Cortex of kidney (tissue), 1 donor: ENCODE data around the gene SULT6B1.

Experiments
- DNase-seq: peaks from one replicate; lab custom pipeline; 2025; lab: John Stamatoyannopoulos, UW

The SULT6B1 gene

DNA sequence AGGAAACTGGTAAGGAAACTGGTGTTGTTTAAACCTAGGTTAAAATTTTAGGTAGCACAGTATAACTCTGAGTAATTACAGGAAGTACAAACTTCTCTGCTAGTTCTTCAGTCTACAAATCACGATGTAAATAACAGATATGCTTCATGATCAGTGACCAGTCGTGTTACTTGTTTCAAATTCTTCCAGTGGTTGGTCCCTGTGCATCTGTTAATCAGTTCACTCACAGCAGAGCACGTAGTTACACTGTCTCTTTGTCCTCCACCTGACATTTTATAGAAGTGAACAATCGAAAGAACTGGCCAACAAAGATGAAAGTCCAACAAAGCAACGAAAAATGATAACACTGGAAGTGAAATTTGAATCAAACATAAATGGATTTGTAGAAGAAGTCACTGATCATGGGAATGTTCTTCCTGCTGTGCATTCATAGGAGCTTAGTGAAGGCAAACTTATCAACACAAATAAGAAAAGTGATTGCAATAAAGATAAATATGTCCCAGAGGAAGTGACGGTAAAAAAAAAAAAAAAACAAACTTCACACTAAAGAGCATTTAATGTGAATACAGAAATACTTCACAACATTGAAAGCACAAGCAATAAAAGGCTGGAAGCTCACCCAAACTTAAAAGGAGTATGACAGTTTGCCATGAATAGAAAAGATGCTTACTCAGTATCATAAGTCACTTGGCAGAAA, 38.7 kb downstream of the SULT6B1 start:
- no peak for DNase-seq

DNA sequence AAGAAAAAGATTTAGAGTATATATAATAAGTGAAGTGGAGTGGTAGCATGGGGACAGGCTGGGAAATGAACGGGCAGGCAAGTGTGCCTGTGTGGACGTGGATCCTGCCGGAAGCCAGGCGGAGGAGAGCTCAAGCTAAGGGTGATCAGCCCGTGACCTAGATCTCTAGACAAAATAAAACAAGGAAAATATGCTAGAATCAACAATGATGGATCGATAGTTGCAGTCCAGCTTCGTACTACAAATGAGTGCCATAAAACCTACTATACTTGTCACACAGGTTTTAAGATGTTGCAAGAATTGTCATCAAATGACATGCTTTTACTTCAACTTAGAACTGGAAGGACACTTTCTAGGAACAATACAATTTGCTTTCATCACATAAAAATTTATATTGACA, 40.1 kb downstream of the SULT6B1 start:
- DNase-seq: no peak

DNA sequence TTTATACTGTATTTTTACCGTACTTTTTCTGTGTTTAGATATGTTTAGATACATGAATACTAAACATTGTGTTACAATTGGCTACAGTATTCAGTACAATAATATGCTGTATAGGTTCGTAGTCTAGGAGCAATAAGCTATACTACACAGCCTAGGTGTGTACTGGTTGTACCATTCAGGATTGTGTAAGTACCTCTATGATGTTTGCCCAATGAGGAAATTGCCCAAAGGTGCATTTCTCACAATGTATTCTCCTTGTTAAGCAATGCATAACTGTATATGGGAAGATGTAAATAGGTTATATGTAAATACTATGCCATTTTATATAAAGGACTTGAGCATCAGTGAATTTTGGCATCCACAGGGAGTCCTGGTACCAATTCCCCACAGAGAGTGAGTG, 42.4 kb downstream of the SULT6B1 start:
- no peak for DNase-seq

DNA sequence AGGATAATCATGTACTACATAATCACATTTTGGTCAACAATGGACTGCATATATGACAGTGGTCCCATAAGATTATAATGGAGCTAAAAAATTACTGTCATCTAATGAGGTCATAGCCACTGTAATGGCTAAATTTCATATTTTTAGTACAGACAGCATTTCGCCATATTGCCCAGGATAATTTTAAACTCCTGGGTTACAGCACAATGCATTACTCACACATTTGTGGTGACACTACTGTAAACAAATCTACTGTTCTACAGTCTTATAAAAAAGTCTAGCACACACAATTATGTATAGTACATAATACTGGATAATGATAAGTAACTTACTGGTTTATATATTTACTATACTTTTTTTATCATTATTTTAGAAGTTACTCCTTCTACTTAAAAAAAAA, 44.5 kb downstream of the SULT6B1 start:
- no peak for DNase-seq

DNA sequence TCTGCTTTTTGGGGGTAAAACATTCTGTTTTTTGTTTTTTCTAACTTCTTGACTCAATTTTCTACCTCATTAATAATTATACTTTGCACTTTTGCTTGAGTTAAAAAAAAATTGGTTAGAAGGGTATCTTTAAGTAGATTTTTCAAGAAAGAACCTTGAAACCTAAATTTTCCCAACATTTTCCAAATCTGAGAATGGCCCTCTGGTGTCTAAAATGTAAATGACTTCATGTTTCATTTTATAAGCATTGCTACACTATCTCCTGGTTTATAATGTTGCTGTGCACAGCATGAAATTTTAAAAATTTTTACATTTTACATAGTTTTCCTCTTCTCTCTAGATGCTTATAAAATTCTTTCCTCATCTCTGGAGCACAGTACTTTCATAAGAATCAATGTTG, 45.9 kb downstream of the SULT6B1 start:
- no peak for DNase-seq

DNA sequence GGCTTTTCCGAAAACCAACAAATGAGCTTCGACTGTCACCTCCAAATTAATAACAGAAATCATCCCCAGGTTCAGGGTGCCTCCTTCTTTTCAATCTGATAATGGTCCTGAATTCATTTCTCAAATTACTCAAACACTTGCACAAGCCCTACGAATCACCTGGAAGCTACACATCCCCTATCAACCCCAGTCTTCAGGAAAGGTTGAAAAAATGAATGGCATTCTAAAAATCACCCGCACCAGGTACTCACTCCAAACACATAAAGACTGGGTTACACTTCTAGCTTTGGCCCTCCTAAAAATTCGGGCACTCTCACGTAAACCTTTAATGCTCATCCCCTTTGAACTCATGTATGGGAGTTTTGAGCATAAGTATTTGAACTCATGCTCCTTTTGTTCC, 55.6 kb downstream of the SULT6B1 start:
- no peak for DNase-seq

DNA sequence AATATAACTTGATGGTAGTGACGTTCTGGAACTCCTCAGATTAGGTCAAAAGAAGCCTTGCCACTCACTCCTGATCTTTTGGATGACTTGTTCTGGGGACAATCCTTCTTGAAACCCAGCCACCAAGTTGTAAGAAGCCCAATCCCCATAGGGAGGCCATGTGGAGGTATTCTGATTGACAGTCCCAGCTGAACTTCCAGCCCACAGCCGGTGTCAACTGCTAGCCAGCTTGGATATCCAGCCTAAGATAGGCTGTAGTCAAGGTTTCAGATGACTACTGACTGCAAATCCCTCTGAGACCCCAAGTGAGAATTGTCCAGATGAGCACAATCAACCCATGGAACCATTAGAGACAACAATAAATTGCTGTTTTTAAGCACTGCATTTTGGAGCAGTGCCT, 63.1 kb downstream of the SULT6B1 start:
- no peak for DNase-seq

DNA sequence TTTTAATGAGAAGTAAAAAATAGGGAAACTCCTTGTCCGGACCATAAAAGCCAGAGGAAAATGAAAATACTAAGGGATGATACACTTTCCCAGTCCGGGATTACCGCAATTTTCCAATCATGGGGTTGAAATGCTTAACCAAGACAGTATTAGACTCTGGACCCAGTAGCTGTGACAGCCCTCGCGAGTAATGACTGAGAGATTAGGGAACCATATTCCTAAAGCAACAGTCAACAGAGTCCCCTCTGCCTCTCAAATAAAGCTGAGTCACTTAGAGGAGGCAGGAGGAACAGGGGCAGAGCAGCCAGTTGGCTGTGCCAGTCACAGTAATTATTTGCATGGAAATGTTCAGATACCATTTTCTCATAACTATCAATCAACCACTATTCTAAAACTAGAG, 69.3 kb downstream of the SULT6B1 start:
- DNase-seq: no peak
